ENCODE measurements around the gene MOV10L1.

Gene MOV10L1

DNA sequence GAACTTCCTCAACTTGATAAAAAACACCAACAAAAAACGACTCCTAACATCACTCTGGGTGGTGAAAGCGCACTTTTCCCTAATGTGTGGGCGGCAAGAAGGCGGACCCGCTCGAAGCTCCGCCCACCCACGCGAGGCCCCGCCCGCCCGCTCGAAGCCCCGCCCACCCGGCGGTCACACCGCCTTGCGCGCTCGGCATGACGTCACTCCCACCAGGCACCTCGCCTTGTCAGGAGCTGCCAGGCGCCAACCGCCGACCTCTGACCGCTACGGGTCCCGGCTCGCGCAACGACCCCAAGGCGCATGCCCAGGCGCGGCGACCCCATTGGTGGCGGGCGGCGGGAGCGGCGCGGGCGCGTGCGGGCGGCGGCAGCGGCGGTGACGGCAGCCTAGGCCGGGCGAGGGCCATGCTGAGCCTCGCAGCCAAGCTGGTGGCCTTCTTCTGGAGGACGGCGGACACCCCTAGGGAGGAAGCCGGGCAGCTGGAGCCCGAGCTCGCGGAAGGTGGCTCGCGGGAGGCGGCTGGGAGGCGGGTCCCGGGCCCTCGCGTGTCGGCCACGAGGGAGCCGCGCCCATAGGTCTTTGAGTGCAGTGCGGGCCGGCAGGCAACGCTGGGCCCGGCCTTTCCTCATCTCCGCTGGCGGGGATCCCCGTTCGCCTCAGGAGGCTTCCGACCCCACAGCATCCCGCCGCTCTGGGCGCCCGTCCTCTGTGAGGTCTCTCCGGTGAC is at the start of gene MOV10L1:
Gene MOV10L1 (plus strand): TSS at position 325 of the 730 bp plus-strand sequence. CDS start 83 bp downstream, at position 408.
- no peak for DNase-seq

DNA sequence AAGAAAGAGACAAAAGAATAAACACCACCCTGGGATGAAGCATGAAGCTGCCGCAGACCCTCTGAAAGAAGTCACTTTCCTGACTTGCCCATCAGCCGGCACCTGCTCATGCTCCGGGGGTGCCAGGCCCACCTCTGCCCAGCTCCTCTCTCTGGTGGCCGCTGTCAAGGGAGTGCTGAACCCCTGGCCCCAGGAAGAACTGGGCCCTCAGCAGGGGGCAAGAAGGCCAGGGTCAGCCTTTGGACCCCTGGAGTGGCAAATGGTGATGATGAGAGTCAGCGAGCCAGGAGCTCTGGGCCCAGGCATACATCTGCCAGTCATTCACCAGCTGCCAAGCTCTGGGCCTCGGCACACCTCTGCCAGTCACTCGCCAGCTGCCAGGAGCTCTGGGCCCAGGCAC is 49.1 kb upstream of the MOV10L1 start:
- no peak for DNase-seq

DNA sequence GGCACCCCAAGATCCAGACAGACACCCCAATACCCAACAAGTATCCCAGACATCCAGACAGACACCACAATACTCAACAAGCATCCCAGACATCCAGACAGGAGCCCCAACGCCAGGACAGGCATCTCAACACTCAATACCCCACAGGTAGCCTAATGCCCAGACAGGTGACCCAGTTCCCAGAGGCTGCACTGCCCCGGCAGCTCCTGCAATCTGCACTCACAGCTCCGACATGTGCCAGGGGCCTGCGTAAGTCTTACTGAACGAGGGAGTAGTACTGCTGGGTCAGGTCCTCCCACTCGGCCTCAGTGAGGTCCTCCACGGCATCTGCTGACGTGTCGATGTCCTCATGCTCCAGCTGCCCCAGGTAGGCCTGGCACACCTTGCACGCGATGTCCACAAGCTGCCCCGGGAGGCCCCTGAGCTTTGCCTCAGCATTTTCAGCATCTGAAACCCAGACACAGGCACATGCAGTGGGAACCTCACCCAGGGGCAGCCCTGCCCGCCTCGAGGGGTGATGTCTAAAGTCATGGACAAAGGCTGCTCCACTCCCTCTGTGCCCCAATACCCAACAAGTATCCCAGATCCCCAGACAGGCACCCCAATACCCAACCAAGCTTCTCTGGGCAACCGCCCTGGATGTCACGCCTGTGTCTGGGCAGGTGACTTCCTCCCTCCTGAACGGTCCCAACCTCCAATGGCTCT is 48.3 kb upstream of the MOV10L1 start:
- DNase-seq: no peak

DNA sequence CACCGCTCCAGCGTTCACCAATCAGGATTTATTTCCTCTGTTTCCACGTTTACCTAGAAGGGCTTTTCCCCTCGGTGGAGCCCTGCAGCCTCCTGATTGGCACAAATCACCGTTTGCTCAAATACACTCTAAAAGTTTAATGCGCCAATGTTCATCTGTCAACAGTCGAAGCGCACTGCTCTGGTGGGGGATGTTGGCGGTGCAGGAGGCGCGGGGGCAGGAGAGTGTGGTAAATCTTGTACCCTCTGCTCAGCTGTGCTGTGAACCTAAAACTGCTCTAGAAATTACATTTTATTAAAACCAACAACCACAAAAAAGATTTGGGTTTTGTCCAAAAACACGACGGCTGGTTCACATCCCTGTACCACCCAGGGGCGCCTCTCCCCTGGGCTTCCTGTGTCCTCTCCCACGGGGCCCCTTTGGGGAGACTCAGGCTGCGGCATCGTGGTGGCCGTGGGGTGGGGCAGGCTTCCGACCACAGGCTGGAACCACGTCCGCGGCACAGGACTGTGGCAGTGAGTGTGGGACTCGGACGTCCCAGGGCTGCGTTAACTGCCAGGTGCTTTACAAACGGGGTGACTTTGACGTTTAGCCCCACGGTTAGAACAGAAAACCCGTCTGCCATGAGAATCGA is 45.2 kb upstream of the MOV10L1 start:
- DNase-seq: no peak

DNA sequence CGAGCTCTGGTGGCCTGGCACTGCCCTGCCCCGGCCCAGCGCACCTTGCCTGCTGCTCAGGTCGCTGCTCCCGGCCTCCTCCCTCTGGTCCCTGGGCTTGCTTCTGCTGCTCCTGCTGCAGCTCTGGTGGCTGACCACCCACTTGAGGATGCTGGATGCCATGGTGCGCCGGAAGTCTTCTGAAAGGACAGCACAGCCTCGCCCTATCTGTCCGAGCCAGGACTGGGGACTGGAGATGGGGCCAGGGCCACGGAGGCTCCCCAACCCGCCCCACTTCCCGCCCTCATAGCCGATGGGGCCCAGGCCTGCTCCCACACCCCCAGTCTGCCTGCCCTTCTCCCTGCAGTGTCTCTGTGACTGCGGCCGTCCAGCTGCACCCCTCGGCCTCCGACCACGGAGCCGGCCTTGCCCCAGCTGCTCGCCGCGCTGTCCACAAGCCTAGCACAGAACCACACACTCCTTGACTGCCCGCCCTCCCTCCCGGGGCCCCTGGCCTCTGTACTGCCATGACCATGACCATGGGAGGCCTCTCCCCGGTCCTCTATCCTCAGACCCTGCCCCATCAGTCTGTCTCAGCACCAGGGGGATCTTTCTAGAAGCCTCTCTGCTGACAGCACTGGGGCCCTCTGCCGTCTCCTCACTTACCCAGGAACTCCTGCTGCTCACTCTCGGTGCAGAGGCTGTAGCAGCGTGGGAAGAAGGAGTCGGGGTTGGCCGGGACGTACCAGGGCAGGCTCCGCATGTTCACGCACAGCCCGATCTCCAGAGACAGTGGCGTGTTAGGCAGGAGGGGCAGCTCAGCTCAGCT is 44.4 kb upstream of the MOV10L1 start:
- DNase-seq: no peak

DNA sequence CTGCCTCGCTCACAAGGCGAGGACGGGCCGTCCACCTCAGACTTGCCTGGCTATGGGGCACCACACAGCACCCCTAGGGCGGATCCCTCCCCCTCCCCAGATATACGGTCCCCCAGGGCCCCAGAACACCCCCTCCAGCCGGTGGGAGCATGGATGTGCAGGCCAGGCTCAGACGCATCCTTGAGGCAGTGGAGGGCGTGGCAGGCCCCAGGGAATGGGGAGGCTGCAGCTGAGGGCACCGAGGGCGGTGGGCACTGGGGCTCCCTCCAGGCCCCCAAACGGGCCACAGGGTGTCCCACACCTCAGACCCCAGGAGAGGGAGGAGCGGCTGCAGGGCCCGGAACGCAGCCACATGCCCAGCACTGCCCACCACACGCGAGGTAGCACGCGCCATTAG is 43.8 kb upstream of the MOV10L1 start:
- DNase-seq: no peak

- no peak for DNase-seq
These were observed 43.1 kb upstream of the MOV10L1 start for GRCh38 chr22:50046481-50047245.

GRCh38 chr22:50047346-50047745 is 42.5 kb upstream of the MOV10L1 start:
- no peak for DNase-seq

GRCh38 chr22:50048061-50048765 is 41.6 kb upstream of the MOV10L1 start:
- DNase-seq: no peak

- DNase-seq: no peak
These were observed 41.0 kb upstream of the MOV10L1 start for GRCh38 chr22:50048836-50049235.

DNA sequence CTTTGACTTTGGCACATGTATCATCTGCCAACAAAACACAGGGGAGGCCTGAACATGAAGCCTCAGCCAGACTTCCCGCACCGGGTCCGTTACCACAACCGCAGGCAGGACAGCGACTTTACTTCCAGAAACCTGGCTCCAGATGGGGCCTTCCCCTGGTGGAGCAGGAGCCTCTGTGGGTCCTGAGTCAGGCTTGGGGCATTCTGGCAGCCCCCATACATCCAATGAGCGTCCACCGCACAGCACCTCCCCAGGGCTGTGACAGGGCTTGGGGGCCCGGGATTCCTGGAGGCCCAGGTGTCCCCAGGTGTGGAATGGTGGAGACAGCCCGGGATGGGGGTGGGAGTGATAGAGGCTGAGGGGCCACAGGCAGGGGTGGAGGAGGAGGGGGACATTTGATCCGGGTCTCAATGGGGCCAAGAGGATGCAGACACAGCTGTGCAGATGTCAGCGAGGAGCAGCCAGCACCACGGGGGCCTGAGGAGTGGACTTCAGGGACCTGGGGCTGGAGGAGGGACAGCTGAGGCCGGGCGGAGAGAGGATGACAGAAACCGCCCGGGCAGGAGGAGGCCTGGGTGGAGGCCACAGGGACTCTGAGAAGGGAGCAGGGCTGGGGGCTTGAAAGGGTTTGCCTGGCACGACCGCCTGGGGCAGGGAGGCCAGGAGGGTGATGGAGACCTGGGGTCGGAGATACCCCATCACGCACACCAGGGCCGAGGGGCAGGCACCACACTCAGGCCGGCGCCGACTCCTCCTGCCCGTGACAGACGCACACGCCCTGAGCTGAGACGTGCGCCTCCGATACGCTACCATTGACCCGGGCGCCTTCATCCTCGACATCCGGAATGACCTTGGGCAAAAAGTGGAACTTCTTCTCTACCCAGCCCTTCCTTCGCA is 40.3 kb upstream of the MOV10L1 start:
- no peak for DNase-seq

DNA sequence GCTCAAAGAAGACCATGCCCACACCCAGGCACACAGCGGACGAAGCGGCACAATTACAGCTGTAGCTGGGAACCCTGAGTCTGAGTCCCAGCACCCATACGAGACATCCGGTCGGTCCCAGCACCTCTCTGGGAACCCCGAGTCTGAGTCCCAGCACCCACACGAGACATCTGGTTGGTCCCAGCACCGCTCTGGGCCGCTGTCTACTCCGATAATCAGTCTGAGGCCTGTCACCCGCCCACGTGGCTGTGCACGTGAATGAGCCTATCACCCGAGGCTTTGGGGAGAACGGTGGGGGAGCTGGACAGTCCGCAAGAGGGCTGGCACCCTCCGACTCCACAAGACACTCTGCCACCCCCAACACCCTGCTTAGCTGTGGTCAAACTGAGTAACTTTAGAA is 37.9 kb upstream of the MOV10L1 start:
- DNase-seq: no peak

DNA sequence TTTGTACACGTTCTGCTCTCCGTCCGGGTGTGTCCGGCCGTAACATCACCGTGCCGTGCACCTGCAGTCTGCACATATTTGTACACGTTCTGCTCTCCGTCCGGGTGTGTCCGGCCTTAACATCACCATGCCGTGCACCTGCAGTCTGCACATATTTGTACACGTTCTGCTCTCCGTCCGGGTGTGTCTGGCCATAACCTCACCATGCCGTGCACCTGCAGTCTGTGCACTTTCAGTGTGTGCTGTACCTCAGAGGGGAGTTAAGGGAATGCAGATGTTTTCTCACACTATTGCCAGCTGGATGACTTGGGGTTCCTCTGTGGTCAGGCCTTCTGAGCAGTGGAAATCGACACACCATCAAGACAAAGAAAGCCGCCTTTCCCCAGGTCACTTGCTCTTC is 35.9 kb upstream of the MOV10L1 start:
- no peak for DNase-seq

DNA sequence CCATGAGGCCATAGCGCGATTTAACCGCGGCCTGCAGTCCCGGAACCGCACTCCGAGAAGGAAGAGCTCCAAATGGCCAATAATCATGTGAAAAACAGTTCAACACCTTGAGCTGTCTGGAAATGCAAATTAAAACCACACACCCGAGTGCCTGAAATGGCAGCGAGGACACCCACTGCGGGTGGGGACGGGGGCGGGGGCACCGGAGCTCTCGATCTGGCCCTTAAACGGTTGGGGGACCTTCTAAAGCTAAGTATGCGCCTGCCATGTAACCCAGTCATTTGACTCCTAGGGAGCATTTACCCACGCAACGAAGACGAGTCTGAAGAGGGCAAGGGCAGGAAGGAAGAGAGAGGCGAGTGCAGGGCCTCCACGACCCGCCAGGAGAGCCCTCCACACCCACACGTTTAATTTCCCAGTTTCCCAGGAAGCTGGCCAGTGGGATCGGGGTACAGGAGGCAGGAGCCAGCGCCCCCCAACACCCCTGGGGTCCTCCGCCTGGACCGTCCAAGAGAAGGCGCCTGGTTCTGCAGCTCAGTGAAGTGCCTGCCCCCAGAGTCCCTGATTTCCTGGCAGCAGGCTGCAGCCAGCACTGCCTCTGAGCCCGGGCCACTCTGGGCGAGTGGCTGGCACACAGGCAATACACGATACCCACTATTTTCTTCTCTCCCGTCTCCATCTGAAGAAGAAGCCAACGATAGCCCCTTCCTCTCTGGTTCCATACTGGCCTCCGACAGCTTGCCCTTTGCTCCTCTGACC is 33.4 kb upstream of the MOV10L1 start:
- no peak for DNase-seq

DNA sequence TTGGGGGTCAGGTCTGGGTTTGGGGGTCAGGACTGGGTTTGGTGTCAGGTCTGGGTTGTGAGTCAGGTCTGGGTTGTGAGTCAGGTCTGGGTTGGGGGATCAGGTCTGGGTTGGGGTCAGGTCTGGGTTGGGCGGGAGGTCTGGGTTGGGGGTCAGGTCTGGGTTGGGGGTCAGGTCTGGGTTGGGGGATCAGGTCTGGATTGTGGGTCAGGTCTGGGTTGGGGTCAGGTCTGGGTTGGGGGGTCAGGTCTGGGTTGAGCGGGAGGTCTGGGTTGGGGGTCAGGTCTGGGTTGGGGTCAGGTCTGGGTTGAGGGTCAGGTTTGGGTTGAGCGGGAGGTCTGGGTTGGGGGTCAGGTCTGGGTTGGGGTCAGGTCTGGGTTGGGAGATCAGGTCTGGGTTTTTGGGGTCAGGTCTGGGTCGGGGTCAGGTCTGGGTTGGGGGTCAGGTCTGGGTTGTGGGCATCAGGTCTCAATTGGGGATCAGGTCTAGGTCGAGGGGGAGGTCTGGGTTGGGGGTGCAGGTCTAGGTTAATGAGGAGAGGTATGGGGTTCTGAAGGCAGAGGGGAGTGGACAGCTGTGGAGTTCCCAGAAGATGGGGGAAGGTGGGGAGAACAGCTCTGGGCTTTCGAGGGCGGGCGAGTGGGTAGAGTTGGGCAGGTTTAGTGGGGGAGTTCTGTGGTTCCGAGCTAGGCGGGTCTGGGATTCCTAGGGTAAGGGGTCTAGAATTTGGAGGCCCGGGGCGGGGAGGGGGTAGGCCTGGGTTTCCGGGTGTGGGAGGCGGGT is 32.3 kb upstream of the MOV10L1 start:
- no peak for DNase-seq

- DNase-seq: no peak
These were observed 31.5 kb upstream of the MOV10L1 start, which contains the start of gene TTLL8 for GRCh38 chr22:50058061-50058905. TTLL8 (minus strand) TSS chr22:50058298.

- no peak for DNase-seq
These were observed 30.6 kb upstream of the MOV10L1 start for GRCh38 chr22:50058906-50059880.
